ENCODE measurements around the gene ZNF579.

ZNF579 gene

DNA sequence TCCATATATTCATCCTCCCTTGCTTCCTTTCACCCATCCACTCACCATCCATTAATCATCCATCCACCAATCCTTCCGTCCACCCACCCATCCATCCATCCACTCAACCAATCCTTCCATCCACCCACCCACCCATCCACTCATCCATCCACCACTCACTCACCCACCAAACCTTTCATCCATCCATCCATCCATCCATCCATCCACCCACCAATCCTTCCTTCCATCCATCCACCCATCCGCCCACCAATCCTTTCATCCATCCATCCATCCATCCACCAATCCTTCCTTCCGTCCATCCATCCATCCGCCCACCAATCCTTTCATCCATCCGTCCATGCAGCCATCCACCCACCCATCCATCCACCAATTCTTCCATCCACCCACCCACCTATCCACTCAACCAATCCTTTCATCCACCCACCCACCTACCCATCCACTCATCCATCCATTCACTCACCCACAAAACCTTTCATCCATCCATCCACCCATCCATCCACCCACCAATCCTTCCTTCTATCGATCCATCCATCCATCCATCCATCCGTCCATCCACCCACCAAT, 38.3 kb downstream of the ZNF579 start:
- no peaks in the 10 kb centered on the region for H3K4me1 ChIP-seq (ENCODE audit: control insufficient read depth in 1 of 2, insufficient read depth in 2 of 2, low read length in 2 of 2)

GRCh38 chr19:55541091-55541490, 39.6 kb downstream of the ZNF579 start:
- Histone ChIP-seq H3K27me3 (ENCODE audit: control insufficient read depth in 1 of 2, insufficient read depth in 2 of 2, low read length in 2 of 2) (no peaks in the 10 kb centered on the region), H3K9me3 (ENCODE audit: control insufficient read depth in 1 of 2, low read length in 2 of 2) (no peaks in the 10 kb centered on the region), H3K4me3 (ENCODE audit: low read depth in 1 of 2, low read length in 2 of 2) (no peak overlapping the region), H3K4me1 (ENCODE audit: control insufficient read depth in 1 of 2, insufficient read depth in 2 of 2, low read length in 2 of 2) (no peaks in the 10 kb centered on the region), H3K27ac (ENCODE audit: low read depth, low read length) (no peak overlapping the region), H3K36me3 (ENCODE audit: control insufficient read depth in 1 of 2, insufficient read depth in 2 of 2, low read length in 2 of 2) (no peaks in the 10 kb centered on the region), H3K9ac (ENCODE audit: low read depth in 1 of 2, low read length in 2 of 2) (no peak overlapping the region)

More for the DNA sequence above, 38.3 kb downstream of the ZNF579 start:
- H3K27ac ChIP-seq (ENCODE audit: low read depth, low read length): no peak overlapping the region
- H3K4me3 ChIP-seq (ENCODE audit: low read depth in 1 of 2, low read length in 2 of 2): no peak overlapping the region
- H3K27me3 ChIP-seq (ENCODE audit: control insufficient read depth in 1 of 2, insufficient read depth in 2 of 2, low read length in 2 of 2): no peaks in the 10 kb centered on the region
- H3K9ac ChIP-seq (ENCODE audit: low read depth in 1 of 2, low read length in 2 of 2): no peak overlapping the region
- no peaks in the 10 kb centered on the region for H3K36me3 ChIP-seq (ENCODE audit: control insufficient read depth in 1 of 2, insufficient read depth in 2 of 2, low read length in 2 of 2)
- H3K9me3 ChIP-seq (ENCODE audit: control insufficient read depth in 1 of 2, low read length in 2 of 2): no peaks in the 10 kb centered on the region

DNA sequence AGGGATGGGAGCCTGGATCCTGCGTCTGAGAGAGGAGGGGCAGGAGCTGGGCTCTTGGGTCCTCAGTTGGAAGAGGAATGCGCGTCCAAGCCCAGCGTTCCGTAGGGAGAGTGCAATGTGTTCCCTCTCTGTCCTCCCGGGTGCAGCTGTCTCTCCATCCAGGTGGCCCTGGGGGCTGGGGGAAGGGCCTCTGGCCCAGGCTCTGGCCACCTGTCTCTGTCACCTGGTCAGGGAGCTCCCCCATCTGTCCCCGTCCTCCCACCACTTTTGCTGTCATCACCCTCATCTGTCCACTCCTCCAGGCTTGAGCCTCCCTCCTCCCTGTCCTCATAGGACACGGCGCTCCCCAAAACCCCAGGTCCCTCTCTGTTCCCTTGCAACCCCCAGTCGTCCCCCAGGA, 40.0 kb downstream of the ZNF579 start:
- Histone ChIP-seq H3K4me3 (ENCODE audit: low read depth in 1 of 2, low read length in 2 of 2) (no peak overlapping the region), H3K9me3 (ENCODE audit: control insufficient read depth in 1 of 2, low read length in 2 of 2) (no peaks in the 10 kb centered on the region), H3K36me3 (ENCODE audit: control insufficient read depth in 1 of 2, insufficient read depth in 2 of 2, low read length in 2 of 2) (no peaks in the 10 kb centered on the region), H3K4me1 (ENCODE audit: control insufficient read depth in 1 of 2, insufficient read depth in 2 of 2, low read length in 2 of 2) (no peaks in the 10 kb centered on the region), H3K27me3 (ENCODE audit: control insufficient read depth in 1 of 2, insufficient read depth in 2 of 2, low read length in 2 of 2) (no peaks in the 10 kb centered on the region), H3K27ac (ENCODE audit: low read depth, low read length) (no peak overlapping the region), H3K9ac (ENCODE audit: low read depth in 1 of 2, low read length in 2 of 2) (no peak overlapping the region)

- H3K4me3 ChIP-seq (ENCODE audit: low read depth in 1 of 2, low read length in 2 of 2): no peak overlapping the region
- no peak overlapping the region for H3K27ac ChIP-seq (ENCODE audit: low read depth, low read length)
- H3K9ac ChIP-seq (ENCODE audit: low read depth in 1 of 2, low read length in 2 of 2): no peak overlapping the region
- no peaks in the 10 kb centered on the region for H3K36me3 ChIP-seq (ENCODE audit: control insufficient read depth in 1 of 2, insufficient read depth in 2 of 2, low read length in 2 of 2)
- no peaks in the 10 kb centered on the region for H3K27me3 ChIP-seq (ENCODE audit: control insufficient read depth in 1 of 2, insufficient read depth in 2 of 2, low read length in 2 of 2)
- H3K4me1 ChIP-seq (ENCODE audit: control insufficient read depth in 1 of 2, insufficient read depth in 2 of 2, low read length in 2 of 2): no peaks in the 10 kb centered on the region
- H3K9me3 ChIP-seq (ENCODE audit: control insufficient read depth in 1 of 2, low read length in 2 of 2): no peaks in the 10 kb centered on the region
Observed at GRCh38 chr19:55539090-55539984, 41.3 kb downstream of the ZNF579 start.

DNA sequence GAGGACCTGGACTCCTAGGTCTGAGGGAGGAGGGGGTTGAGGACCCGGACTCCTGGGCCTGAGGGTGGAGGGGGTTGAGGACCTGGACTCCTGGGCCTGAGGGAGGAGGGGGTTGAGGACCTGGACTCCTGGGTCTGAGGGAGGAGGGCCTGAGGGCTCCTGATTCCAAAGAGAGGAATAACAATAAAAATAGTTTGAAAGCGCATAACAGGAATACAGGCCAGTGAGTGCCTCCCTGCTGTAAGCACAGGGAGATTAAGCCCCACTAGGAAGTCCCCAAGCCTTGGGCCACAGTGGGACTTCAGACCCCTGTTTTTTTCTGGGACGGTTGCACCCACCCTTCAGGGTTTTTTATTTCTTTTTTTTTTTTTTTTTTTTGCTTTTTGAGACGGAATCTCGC, 42.5 kb downstream of the ZNF579 start:
- Histone ChIP-seq H3K36me3 (ENCODE audit: control insufficient read depth in 1 of 2, insufficient read depth in 2 of 2, low read length in 2 of 2) (no peaks in the 10 kb centered on the region), H3K9me3 (ENCODE audit: control insufficient read depth in 1 of 2, low read length in 2 of 2) (no peaks in the 10 kb centered on the region), H3K4me1 (ENCODE audit: control insufficient read depth in 1 of 2, insufficient read depth in 2 of 2, low read length in 2 of 2) (no peaks in the 10 kb centered on the region), H3K4me3 (ENCODE audit: low read depth in 1 of 2, low read length in 2 of 2) (no peak overlapping the region), H3K9ac (ENCODE audit: low read depth in 1 of 2, low read length in 2 of 2) (no peak overlapping the region), H3K27me3 (ENCODE audit: control insufficient read depth in 1 of 2, insufficient read depth in 2 of 2, low read length in 2 of 2) (no peaks in the 10 kb centered on the region), H3K27ac (ENCODE audit: low read depth, low read length) (no peak overlapping the region)

DNA sequence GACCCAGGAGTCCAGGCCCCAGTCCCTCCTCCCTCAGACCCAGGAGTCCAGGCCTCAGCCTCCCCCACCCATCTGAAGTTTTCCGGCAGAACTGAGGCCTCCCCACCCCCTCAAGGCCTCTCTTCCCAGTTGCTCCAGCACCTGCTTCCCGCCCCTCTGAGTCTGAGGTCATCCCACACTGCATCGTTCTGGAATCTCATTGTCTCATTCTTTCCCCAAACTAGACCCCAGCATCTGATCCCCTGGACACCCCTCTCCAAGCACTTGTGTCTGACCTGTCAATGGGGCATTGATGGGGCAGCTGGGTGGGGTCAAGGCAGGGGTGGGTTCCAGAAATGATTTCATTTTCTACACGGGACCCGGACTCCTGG, 42.9 kb downstream of the ZNF579 start:
- H3K36me3 ChIP-seq (ENCODE audit: control insufficient read depth in 1 of 2, insufficient read depth in 2 of 2, low read length in 2 of 2): no peaks in the 10 kb centered on the region
- no peaks in the 10 kb centered on the region for H3K4me1 ChIP-seq (ENCODE audit: control insufficient read depth in 1 of 2, insufficient read depth in 2 of 2, low read length in 2 of 2)
- H3K27me3 ChIP-seq (ENCODE audit: control insufficient read depth in 1 of 2, insufficient read depth in 2 of 2, low read length in 2 of 2): no peaks in the 10 kb centered on the region
- H3K9me3 ChIP-seq (ENCODE audit: control insufficient read depth in 1 of 2, low read length in 2 of 2): no peaks in the 10 kb centered on the region
- no peak overlapping the region for H3K9ac ChIP-seq (ENCODE audit: low read depth in 1 of 2, low read length in 2 of 2)
- H3K27ac ChIP-seq (ENCODE audit: low read depth, low read length): no peak overlapping the region
- no peak overlapping the region for H3K4me3 ChIP-seq (ENCODE audit: low read depth in 1 of 2, low read length in 2 of 2)

- H3K9ac ChIP-seq (ENCODE audit: low read depth in 1 of 2, low read length in 2 of 2): no peak within 1 kb of the TSS
- no peaks in the 10 kb centered on the region for H3K36me3 ChIP-seq (ENCODE audit: control insufficient read depth in 1 of 2, insufficient read depth in 2 of 2, low read length in 2 of 2)
- H3K27me3 ChIP-seq (ENCODE audit: control insufficient read depth in 1 of 2, insufficient read depth in 2 of 2, low read length in 2 of 2): no peaks in the 10 kb centered on the region
- no peaks in the 10 kb centered on the region for H3K9me3 ChIP-seq (ENCODE audit: control insufficient read depth in 1 of 2, low read length in 2 of 2)
- H3K27ac ChIP-seq (ENCODE audit: low read depth, low read length): no peak within 1 kb of the TSS
- H3K4me3 ChIP-seq (ENCODE audit: low read depth in 1 of 2, low read length in 2 of 2): no peak within 1 kb of the TSS
- no peaks in the 10 kb centered on the region for H3K4me1 ChIP-seq (ENCODE audit: control insufficient read depth in 1 of 2, insufficient read depth in 2 of 2, low read length in 2 of 2)
Observed at GRCh38 chr19:55536951-55537740, 43.5 kb downstream of the ZNF579 start, which contains the start of gene SBK2. SBK2 (minus strand) TSS chr19:55537133; CDS start chr19:55536294, 839 bp downstream.

- Histone ChIP-seq H3K4me3 (ENCODE audit: low read depth in 1 of 2, low read length in 2 of 2) (no peak overlapping the region), H3K4me1 (ENCODE audit: control insufficient read depth in 1 of 2, insufficient read depth in 2 of 2, low read length in 2 of 2) (no peaks in the 10 kb centered on the region), H3K27ac (ENCODE audit: low read depth, low read length) (no peak overlapping the region), H3K27me3 (ENCODE audit: control insufficient read depth in 1 of 2, insufficient read depth in 2 of 2, low read length in 2 of 2) (no peaks in the 10 kb centered on the region), H3K9ac (ENCODE audit: low read depth in 1 of 2, low read length in 2 of 2) (no peak overlapping the region), H3K9me3 (ENCODE audit: control insufficient read depth in 1 of 2, low read length in 2 of 2) (no peaks in the 10 kb centered on the region), H3K36me3 (ENCODE audit: control insufficient read depth in 1 of 2, insufficient read depth in 2 of 2, low read length in 2 of 2) (no peaks in the 10 kb centered on the region)
Observed at GRCh38 chr19:55536366-55536765, 44.3 kb downstream of the ZNF579 start.

- Histone ChIP-seq H3K27me3 (ENCODE audit: control insufficient read depth in 1 of 2, insufficient read depth in 2 of 2, low read length in 2 of 2) (no peaks in the 10 kb centered on the region), H3K9ac (ENCODE audit: low read depth in 1 of 2, low read length in 2 of 2) (no peak overlapping the region), H3K4me1 (ENCODE audit: control insufficient read depth in 1 of 2, insufficient read depth in 2 of 2, low read length in 2 of 2) (no peaks in the 10 kb centered on the region), H3K4me3 (ENCODE audit: low read depth in 1 of 2, low read length in 2 of 2) (no peak overlapping the region), H3K27ac (ENCODE audit: low read depth, low read length) (no peak overlapping the region), H3K36me3 (ENCODE audit: control insufficient read depth in 1 of 2, insufficient read depth in 2 of 2, low read length in 2 of 2) (no peaks in the 10 kb centered on the region), H3K9me3 (ENCODE audit: control insufficient read depth in 1 of 2, low read length in 2 of 2) (no peaks in the 10 kb centered on the region)
Observed at GRCh38 chr19:55535965-55536350, 44.7 kb downstream of the ZNF579 start.

All from duodenal mucosa (tissue), 2 donors.